Duodenal mucosa (tissue), 2 donors: Measurements from ENCODE around the gene AFF3.

Source experiments
- H3K27ac ChIP-seq: one replicate; pipeline ENCODE4 v1.7.0; 2013; ENCODE audit warnings: low read depth, low read length
- H3K27me3 ChIP-seq, 2 donors: one replicate each; pipeline ENCODE4 v1.7.0; 2013; ENCODE audit warnings: low read length in 2 of 2, control low read depth in 1 of 2; ENCODE audit not compliant: insufficient read depth in 2 of 2, control insufficient read depth in 1 of 2
- H3K36me3 ChIP-seq, 2 donors: one replicate each; pipeline ENCODE4 v1.7.0; 2013; ENCODE audit warnings: low read length in 2 of 2, control low read depth in 1 of 2; ENCODE audit not compliant: insufficient read depth in 2 of 2, control insufficient read depth in 1 of 2
- H3K4me1 ChIP-seq, 2 donors: one replicate each; pipeline ENCODE4 v1.7.0; 2013; ENCODE audit warnings: low read length in 2 of 2, control low read depth in 1 of 2; ENCODE audit not compliant: insufficient read depth in 2 of 2, control insufficient read depth in 1 of 2
- H3K4me3 ChIP-seq, 2 donors: one replicate each; pipeline ENCODE4 v1.7.0; 2013; ENCODE audit warnings: low read length in 2 of 2, low read depth in 1 of 2
- H3K9ac ChIP-seq, 2 donors: one replicate each; pipeline ENCODE4 v1.7.0; 2013; ENCODE audit warnings: low read length in 2 of 2, low read depth in 1 of 2
- H3K9me3 ChIP-seq, 2 donors: one replicate each; pipeline ENCODE4 v1.7.0; 2013; ENCODE audit warnings: low read length in 2 of 2, control low read depth in 1 of 2; ENCODE audit not compliant: control insufficient read depth in 1 of 2

Gene AFF3

DNA sequence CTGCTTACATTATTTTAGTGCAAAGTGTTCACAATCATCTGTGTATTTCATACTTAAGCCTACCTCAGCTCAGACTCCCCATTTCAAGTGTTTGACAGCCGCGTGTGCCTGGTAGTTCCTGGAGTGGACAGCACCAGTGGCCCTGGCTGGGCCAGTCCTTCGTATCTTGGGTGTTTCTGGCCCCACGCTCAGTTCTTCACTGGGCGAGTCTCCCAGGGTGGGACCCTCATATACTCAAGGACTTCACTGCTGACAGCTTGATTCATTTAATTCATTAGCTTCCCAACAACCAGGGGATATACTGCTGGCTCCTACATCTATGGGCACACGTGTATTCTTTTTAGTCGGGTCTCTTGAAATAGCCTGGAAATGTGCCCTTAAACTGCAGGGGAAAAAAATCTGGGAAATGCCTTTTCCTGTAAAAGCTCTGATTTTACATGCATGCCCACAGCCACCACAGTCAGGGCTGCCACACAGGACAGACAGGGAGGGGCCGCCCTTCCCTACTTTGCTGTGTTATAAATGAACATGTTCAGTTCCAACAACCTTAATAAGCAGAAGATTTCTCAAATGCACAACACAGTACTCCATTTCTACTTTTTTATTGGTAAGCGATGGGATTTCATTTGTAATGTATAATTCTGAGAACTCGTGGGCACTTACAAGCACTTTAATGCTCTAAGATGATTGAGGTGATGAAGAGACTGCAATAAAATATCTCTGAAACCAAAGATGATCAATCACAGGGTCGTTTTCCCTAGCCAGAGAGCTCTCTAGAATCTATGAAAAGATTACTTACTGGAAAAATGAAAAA, 447.1 kb downstream of the AFF3 start:
- Histone ChIP-seq H3K9ac (no peak overlapping the region), H3K4me1 (no peaks in the 10 kb centered on the region), H3K27ac (no peak overlapping the region), H3K9me3 (no peaks in the 10 kb centered on the region), H3K27me3 (no peaks in the 10 kb centered on the region), H3K4me3 (no peak overlapping the region), H3K36me3 (no peaks in the 10 kb centered on the region)

DNA sequence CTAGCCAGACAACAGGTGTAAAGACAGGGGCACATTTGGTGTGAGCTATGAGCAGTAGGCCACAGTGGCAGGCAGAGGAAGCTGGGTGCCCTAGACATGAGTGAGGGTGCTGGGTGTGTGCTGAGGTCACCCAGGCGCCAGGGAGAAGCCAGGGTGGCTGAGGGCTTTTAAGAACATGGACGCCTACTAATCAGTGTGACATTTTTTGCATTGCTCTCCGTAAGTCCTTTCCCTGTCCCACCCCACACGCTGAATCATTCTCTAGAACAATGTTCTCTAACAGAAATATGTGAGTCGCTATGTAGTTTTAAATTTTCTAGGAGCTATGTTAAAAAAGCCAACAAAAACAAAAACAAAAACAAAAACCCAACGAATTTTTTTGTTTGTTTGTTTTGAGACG, 448.1 kb downstream of the AFF3 start:
- Histone ChIP-seq H3K4me1 (no peaks in the 10 kb centered on the region), H3K36me3 (no peaks in the 10 kb centered on the region), H3K27me3 (no peaks in the 10 kb centered on the region), H3K4me3 (no peak overlapping the region), H3K9ac (no peak overlapping the region), H3K27ac (no peak overlapping the region), H3K9me3 (no peaks in the 10 kb centered on the region)

DNA sequence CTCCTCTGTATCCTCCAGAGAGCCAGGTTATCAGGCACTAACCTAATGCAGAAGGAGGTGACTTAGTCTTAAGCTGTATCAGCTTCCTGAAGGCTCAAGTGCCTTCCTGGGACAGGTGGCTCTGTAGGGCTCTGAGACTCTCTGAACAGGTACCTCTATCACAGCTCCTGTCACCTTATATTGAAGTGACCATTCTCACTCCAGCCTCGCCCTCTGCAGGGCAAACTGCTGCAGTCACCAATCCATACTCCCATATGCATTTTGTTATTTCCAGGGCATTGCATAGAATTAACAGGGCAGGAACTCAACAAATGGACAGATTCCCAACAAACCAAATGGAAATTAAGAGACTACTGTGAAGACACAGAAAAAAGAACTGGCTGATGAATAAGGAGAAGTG, 449.6 kb downstream of the AFF3 start:
- H3K4me1 ChIP-seq, result no peaks in the 10 kb centered on the region
- no peak overlapping the region for H3K27ac ChIP-seq
- H3K4me3 ChIP-seq, result no peak overlapping the region
- no peaks in the 10 kb centered on the region for H3K27me3 ChIP-seq
- H3K36me3 ChIP-seq, result no peaks in the 10 kb centered on the region
- H3K9ac ChIP-seq, result no peak overlapping the region
- no peaks in the 10 kb centered on the region for H3K9me3 ChIP-seq

DNA sequence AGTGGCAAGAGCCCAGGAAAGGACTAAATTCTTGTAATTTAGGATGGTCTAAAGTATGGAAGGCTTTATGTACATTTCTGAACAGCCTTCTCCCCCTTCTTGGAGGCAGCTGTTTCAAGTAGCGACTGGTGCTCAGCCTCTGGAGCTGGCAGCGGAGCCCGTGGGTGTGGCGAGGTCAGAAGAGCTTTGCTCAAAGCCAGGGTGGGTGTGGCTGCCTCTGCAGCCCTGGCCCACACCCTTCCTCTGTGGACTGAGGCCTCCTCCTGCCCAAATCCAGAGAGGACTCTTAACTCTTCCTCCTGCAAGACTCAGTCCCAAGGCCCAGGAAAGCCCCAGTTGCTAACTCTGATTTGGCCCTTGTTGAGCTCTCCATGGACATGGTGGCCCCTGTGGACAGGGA, 450.5 kb downstream of the AFF3 start:
- no peak overlapping the region for H3K4me3 ChIP-seq
- no peaks in the 10 kb centered on the region for H3K4me1 ChIP-seq
- H3K9me3 ChIP-seq, result no peaks in the 10 kb centered on the region
- no peaks in the 10 kb centered on the region for H3K27me3 ChIP-seq
- no peaks in the 10 kb centered on the region for H3K36me3 ChIP-seq
- H3K9ac ChIP-seq, result no peak overlapping the region
- no peak overlapping the region for H3K27ac ChIP-seq

DNA sequence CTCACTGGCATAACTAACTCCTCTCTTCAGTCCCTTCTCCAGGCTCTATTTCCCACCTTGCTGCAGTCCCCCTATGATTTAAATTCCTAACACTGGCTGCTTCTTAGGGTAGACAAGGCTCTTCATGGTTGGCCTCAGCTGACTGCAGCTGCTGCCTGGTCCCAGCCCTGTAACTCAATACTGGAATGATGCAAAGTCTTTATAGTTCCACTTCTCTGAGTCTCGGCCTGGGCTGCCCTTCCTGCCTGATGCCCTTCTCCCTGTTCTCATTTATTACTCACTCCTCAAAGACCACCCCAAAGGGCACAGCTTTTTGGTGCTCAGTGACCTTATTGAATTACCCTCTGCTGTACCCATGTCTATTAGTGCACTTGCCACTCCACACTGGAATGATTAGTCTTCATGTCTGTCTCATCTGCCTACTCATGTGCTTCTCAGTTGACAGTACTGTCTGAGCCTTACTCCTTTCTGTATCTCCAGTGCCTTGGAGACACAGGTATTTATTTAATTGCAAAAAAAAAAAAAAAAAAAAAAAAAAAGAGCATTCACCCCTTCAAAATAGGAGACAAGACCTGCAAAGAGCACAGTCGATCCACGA, 453.1 kb downstream of the AFF3 start:
- Histone ChIP-seq H3K4me1 (no peaks in the 10 kb centered on the region), H3K9me3 (no peaks in the 10 kb centered on the region), H3K9ac (no peak overlapping the region), H3K27me3 (no peaks in the 10 kb centered on the region), H3K27ac (no peak overlapping the region), H3K4me3 (no peak overlapping the region), H3K36me3 (no peaks in the 10 kb centered on the region)

DNA sequence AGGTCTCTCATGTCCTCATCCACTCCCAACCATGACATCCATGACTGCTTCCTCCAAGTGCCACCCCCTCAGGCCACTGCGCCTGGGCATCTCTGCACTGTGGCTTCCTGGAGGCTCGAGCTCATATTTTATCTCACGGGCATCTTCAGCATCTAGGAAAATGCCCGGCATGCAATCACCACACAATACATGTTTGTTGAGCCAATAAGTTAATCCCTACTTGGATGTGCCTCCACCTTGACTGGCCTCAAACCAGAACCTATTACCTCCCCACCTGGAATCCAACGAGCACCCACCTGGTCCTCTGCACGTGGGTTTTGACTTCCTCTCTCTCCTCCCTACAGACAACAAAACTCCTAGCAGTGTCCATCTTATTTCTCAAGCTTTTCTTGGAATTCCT, 453.7 kb downstream of the AFF3 start:
- no peaks in the 10 kb centered on the region for H3K9me3 ChIP-seq

DNA sequence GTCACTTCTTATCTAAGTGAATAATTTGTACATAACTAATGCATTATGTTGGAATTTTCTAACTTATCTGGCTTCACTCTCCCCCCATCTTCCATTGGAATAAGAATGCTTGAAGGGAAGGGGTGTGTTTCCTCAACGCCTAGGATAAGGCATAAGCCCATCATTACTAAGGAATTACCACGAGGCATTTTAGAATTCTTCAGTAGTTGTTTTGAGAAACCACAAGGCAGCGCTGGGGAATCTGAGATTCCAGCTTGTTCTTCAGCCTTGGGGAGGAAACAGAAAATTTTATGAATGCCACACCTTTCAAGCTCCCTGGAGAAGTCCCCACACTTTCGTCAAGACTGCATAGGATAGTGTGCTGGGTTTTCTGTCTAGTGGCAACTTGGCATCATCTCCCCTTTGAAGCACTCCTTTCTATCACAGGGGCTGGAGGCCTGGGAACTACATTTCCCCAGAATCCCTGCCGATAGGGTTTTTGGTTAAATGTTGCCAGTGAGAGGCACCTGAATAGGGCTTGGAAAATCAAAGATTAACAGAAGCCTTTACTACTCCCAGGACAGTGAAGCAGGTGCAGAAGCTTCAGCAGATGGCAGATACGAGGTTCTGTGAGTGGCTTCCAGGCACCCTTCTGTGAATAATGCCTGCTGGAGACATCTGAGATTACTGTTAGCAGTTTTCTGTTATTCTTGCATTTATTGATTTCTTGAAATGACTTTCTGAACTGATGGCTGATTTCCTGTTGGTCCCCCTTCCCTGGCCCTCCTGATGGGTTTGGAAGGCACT, 459.9 kb downstream of the AFF3 start:
- no peaks in the 10 kb centered on the region for H3K4me1 ChIP-seq
- H3K27me3 ChIP-seq, result no peaks in the 10 kb centered on the region
- H3K27ac ChIP-seq, result no peak overlapping the region
- no peaks in the 10 kb centered on the region for H3K36me3 ChIP-seq
- no peak overlapping the region for H3K9ac ChIP-seq
- no peak overlapping the region for H3K4me3 ChIP-seq
- no peaks in the 10 kb centered on the region for H3K9me3 ChIP-seq

More for the DNA sequence above, 453.7 kb downstream of the AFF3 start:
- H3K36me3 ChIP-seq, result no peaks in the 10 kb centered on the region
- no peak overlapping the region for H3K4me3 ChIP-seq
- no peak overlapping the region for H3K27ac ChIP-seq
- H3K9ac ChIP-seq, result no peak overlapping the region
- no peaks in the 10 kb centered on the region for H3K27me3 ChIP-seq
- no peaks in the 10 kb centered on the region for H3K4me1 ChIP-seq

DNA sequence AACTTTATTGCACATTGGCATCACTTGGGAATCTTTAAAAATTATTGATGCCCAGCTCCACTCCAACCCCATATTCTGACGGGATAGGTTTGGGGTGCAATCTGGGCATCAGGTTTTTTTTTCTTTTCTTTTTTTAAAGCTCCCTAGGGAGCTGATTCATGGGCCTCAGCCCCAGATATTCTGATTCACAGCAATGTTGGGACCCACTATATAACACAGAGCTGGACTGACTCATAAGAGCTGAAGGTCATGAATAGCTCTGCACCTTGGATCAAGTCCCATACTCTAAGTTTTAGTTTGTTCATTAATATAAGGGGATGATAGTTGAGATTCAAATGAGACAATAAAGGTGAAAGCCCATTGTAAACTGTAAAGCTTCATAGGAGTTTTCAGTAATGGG, 461.4 kb downstream of the AFF3 start:
- H3K4me1 ChIP-seq, result no peaks in the 10 kb centered on the region
- H3K9ac ChIP-seq, result no peak overlapping the region
- H3K4me3 ChIP-seq, result no peak overlapping the region
- H3K27ac ChIP-seq, result no peak overlapping the region
- H3K9me3 ChIP-seq, result no peaks in the 10 kb centered on the region
- H3K27me3 ChIP-seq, result no peaks in the 10 kb centered on the region
- no peaks in the 10 kb centered on the region for H3K36me3 ChIP-seq

DNA sequence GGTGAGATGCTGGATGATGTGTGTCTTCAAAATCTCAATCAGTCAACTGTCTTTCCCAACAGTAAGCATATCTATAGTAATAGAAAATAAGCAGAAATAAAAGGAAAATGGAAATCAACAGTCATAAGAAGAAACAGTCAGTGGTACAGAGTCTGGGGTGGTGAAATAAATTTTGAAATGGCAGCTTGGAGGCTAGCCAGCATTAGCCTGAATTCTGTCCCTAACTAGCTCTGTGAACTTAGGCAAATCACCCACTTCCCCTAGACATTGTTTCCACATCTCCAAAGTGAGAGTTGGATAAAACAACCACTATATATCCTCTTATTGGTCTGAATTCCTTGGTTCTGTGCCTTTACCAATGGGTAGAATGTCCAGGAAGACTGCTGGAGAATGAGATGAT, 462.9 kb downstream of the AFF3 start:
- Histone ChIP-seq H3K9ac (no peak overlapping the region), H3K4me3 (no peak overlapping the region), H3K27ac (no peak overlapping the region), H3K4me1 (no peaks in the 10 kb centered on the region), H3K36me3 (no peaks in the 10 kb centered on the region), H3K27me3 (no peaks in the 10 kb centered on the region), H3K9me3 (no peaks in the 10 kb centered on the region)

DNA sequence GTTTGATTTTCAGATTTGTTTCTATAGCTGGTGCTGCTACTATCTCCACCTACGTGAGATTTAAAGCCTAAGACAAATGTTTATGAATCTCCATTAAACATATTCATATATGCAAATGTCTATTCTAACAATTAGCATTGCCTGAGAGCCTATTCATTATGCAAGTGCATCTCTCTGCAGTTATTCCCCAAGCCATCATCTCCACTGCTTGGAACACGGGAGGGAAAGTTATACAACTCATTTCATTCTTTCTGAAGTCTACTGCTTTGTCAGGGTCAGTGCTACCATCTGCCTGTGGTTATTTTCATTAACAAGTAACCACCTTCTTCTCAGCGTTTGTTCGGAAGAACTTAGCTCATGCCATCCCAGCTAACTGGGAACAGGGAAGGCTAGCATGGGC, 463.8 kb downstream of the AFF3 start:
- Histone ChIP-seq H3K4me1 (no peaks in the 10 kb centered on the region), H3K4me3 (no peak overlapping the region), H3K36me3 (no peaks in the 10 kb centered on the region), H3K27ac (no peak overlapping the region), H3K9ac (no peak overlapping the region), H3K9me3 (no peaks in the 10 kb centered on the region), H3K27me3 (no peaks in the 10 kb centered on the region)
